Astrocyte of the spinal cord (primary cell): ENCODE measurements around the gene RFC5.
A peak's percentile ranks its signal among the peaks of the same experiment; 100 is the strongest.
"Not testable (repeated sequence)": the region's sequence is repeated elsewhere in the genome, so short reads cannot be mapped to it uniquely, and the experiment has no call there.

ENCODE experiments used
- DNase-seq: peaks from one replicate; pipeline ENCODE4 v3.0.0; 2011; ENCODE audit warnings: low read depth, low spot score
- H3K4me3 ChIP-seq: 2 replicates; pipeline ENCODE4 v1.5.1; 2011; ENCODE audit warnings: low read depth, mild to moderate bottlenecking, low read length, moderate library complexity
- CTCF ChIP-seq: IDR thresholded peaks from 2 replicates; pipeline ENCODE4 v1.5.1; 2012; ENCODE audit warnings: low read depth, mild to moderate bottlenecking, low read length, inconsistent platforms
- in situ Hi-C: cut with HindIII; loops from 2 replicates; pipeline ENCODE4 v1.10.0; 2017; ENCODE audit warnings: low sequenced_read_pairs

The RFC5 gene

GRCh38 chr12:117986705-117987469 lies 29.6 kb upstream of the RFC5 start:
- DNase-seq = peak; percentile 70
- in situ Hi-C loops = no loop called here
- no peak for TF ChIP-seq CTCF
- H3K4me3 ChIP-seq = no peak overlapping the region

GRCh38 chr12:117994551-117995438 lies 21.7 kb upstream of the RFC5 start:
- in situ Hi-C loops = no loop called here
- TF ChIP-seq CTCF = no peak
- no peak overlapping the region for H3K4me3 ChIP-seq
- no peak for DNase-seq

- in situ Hi-C loops = no loop called here
- H3K4me3 ChIP-seq = no peak overlapping the region
- no peak for DNase-seq
- no peak for TF ChIP-seq CTCF
Measured at GRCh38 chr12:117998719-117999118, 17.8 kb upstream of the RFC5 start.

- H3K4me3 ChIP-seq, in situ Hi-C loops, DNase-seq: not testable (repeated sequence)
Measured at GRCh38 chr12:117999806-118000205, 16.7 kb upstream of the RFC5 start.

- no peak for DNase-seq
- no peak for TF ChIP-seq CTCF
- in situ Hi-C loops = no loop called here
- no peak overlapping the region for H3K4me3 ChIP-seq
Measured at GRCh38 chr12:118010903-118011302, 5.6 kb upstream of the RFC5 start.

GRCh38 chr12:118011377-118011776 lies 5.1 kb upstream of the RFC5 start:
- in situ Hi-C loops = no loop called here
- H3K4me3 ChIP-seq = no peak overlapping the region
- TF ChIP-seq CTCF = no peak
- DNase-seq = no peak

- DNase-seq = no peak
- in situ Hi-C loops = no loop called here
- no peak overlapping the region for H3K4me3 ChIP-seq
- TF ChIP-seq CTCF = no peak
Measured at GRCh38 chr12:118011961-118012360, 4.5 kb upstream of the RFC5 start.
